NCI-H2196 treated with DMSO at 0.1 percent for 48 hours (cell line): Measurements from ENCODE around the gene ARSA.

Experiments used
- DNase-seq: peaks from one replicate; lab custom pipeline; 2025; ENCODE audit not compliant: unreplicated experiment; lab: John Stamatoyannopoulos, UW

Gene ARSA

DNA sequence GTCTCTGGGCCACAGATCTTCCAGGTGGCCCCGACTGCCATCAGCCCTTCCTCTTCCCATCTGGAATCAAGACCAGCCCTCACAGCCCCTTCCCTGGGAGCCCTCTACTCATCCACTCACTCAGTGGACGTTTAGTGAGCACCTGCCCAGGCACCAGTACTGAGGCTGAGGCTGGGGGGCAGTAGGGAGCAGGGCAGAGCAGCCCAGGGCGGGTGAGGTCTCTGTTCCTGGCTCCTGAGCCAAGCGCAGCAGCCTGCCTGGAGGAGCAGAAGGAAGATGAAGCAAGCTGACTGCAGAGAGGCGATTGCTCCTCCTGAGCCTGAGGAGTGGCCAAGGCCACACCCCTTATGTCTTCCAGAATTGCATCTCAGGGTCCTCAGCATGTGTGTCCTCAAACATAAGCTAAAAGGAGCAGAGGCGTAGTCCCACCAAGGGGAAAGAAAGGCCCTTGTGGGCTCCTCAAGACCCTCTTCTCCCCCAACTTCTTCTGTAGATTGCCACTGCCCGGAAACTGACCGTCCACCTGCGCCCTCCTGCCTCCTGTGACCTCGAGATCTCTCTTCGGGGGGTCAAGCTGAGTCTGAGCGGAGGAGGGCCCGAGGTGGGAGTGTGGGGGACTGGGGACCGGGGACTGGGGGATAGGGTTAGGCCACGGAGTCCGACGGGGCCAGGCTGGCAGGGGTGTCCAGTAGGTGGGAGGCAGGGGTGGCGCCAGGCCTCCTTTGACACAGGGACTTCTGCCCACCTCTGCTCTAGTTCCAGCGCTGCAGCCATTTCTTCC lies 21.6 kb downstream of the ARSA start:
- DNase-seq = no peak

DNA sequence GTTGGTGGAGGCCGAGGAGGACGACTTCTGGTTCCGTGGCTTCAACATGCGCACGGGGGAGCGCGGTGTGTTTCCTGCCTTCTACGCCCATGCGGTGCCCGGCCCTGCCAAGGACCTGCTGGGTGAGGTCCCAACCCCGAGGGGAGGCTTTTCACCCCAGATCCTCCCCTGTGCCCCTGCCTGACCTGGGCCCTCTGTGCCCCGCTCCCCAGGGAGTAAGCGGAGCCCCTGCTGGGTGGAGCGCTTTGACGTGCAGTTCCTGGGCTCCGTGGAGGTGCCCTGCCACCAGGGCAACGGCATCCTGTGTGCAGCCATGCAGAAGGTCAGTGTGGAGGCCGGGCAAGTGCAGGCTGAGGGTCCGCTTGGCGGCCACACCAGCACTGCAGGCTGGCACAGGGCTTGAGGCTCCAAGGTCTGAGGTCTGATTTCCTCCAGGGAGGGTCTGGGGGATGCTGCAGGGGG lies 22.3 kb downstream of the ARSA start:
- DNase-seq = no peak

GRCh38 chr22:50605002-50605612 lies 22.8 kb downstream of the ARSA start:
- DNase-seq = no peak

DNA sequence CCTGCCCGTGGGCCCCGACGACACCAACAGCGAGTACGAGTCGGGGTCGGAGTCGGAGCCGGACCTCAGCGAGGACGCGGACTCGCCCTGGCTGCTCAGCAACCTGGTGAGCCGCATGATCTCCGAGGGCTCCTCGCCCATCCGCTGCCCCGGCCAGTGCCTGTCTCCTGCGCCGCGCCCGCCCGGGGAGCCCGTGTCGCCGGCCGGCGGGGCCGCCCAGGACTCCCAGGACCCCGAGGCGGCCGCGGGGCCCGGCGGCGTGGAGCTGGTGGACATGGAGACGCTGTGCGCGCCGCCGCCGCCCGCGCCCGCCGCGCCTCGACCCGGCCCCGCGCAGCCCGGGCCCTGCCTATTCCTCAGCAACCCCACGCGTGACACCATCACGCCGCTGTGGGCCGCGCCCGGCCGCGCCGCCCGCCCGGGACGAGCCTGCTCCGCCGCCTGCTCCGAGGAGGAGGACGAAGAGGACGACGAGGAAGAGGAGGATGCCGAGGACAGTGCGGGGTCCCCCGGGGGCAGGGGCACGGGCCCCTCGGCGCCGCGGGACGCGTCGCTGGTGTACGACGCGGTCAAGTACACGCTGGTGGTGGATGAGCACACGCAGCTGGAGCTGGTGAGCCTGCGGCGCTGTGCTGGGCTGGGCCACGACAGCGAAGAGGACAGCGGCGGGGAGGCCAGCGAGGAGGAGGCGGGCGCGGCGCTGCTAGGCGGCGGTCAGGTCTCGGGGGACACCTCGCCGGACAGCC lies 23.5 kb downstream of the ARSA start:
- no peak for DNase-seq

GRCh38 chr22:50603511-50604255 lies 24.3 kb downstream of the ARSA start:
- DNase-seq = no peak

- no peak for DNase-seq
Observed at GRCh38 chr22:50602338-50602700, 25.6 kb downstream of the ARSA start.

- no peak for DNase-seq
Observed at GRCh38 chr22:50601669-50602337, 26.1 kb downstream of the ARSA start.

DNA sequence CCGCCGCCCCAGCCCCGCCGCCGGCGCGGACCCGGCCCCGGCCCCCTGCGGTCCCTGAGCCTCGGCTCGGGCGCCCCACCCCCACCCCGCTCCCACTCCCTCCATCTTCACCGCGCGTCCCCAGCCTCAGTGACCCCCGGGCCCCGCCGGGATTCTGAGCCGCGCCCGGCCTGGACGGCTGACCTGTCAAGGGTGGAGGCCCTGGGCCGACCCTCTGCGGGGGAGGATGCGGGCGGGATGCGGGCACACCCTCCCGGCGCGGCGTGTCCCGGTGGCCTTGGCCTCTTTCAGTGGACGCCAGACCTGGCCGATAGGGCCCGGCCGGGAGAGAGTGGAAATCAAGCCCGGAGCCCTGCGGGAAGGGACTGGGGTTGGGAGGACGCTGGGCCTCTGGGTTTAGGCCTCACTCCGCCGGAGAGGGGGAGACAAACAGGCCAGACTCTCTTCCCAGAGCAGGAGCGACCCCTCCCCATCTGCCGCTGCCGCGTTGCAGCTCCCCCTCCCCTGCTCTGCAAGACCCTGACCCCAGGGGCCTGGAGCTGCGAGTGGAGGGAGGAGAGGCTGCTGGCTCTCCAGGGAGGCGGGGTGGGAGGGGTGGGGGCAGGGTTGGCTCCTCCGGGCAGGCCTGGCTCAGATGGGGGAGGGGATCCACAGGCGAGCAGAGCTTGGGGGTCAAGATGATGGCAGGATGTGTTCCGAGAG lies 26.8 kb downstream of the ARSA start:
- DNase-seq = no peak

GRCh38 chr22:50600538-50600937 lies 27.4 kb downstream of the ARSA start, which contains the start of gene MAPK8IP2:
Gene MAPK8IP2 (plus strand): TSS chr22:50600793. CDS start chr22:50600819, 26 bp downstream.
- DNase-seq = no peak

GRCh38 chr22:50599816-50600455 lies 28.0 kb downstream of the ARSA start:
- DNase-seq = no peak

- no peak for DNase-seq
Observed at GRCh38 chr22:50597097-50597496, 30.9 kb downstream of the ARSA start.

- no peak for DNase-seq
Observed at GRCh38 chr22:50595189-50595588, 32.8 kb downstream of the ARSA start.

- DNase-seq = no peak
Observed at GRCh38 chr22:50587407-50587806, 40.5 kb downstream of the ARSA start.

GRCh38 chr22:50586416-50586815 lies 41.5 kb downstream of the ARSA start:
- no peak for DNase-seq

DNA sequence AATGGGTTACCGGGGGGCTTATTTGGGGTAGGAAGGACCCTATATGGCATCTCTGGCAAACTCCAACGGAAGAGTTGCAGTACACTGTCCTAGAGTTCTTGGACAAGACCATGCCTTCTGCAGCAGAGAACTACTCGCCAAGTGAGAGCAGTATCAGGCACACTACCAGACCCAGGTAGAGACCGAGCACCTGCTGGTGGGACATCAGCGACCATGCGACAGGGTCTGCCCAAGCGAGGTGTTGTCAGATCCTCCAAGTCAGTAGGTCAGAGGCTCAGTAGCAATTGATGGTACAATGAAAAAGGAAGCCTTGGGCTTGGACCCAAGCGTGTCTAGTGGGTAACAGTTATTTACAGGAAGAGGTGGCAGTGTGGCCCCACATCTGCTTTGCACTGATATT lies 42.2 kb downstream of the ARSA start:
- no peak for DNase-seq

GRCh38 chr22:50585238-50585637 lies 42.7 kb downstream of the ARSA start:
- no peak for DNase-seq

DNA sequence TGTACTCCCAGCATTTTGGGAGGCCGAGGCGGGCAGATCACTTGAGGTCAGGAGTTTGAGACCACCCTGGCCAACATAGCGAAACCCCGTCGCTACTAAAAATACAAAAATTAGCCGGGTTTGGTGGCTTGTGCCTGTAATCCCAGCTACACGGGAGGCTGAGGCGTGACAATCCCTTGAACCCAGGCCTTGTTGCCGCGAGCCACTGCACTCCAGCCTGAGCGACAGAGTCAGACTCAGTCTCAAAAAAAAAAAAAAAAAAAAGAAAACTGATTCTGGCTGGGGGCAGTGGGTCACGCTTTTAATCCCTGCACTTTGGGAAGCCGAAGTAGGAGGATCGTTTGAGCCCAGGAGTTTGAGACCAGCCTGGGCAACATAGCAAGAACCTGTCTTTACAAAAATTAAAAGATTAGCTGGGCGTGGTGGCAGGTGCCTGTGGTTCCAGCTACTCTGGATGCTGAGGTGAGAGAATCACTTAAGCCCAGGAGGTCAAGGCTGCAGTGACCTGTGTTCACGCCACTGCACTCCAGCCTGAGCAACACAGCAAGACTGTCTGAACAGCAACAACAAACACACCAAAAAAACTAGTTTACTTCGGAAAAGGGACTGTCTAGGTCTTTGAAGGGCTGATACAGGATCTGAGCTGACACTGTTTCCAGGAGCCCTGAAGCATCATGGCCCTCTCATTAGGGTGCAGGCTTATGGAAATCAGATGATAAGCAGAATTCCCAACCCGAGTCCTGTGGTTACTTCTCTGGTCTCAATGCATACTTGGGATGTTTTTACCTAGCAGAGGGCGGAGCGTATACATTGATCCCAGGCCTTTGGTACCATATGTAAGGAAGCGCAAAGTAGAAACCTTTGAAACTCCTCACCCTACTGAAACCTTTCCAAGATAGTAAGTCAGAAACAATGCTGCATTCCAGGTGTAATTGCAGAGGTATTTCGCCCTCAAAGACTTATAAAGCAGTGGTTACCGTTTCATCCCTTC lies 43.6 kb downstream of the ARSA start:
- DNase-seq = no peak

DNA sequence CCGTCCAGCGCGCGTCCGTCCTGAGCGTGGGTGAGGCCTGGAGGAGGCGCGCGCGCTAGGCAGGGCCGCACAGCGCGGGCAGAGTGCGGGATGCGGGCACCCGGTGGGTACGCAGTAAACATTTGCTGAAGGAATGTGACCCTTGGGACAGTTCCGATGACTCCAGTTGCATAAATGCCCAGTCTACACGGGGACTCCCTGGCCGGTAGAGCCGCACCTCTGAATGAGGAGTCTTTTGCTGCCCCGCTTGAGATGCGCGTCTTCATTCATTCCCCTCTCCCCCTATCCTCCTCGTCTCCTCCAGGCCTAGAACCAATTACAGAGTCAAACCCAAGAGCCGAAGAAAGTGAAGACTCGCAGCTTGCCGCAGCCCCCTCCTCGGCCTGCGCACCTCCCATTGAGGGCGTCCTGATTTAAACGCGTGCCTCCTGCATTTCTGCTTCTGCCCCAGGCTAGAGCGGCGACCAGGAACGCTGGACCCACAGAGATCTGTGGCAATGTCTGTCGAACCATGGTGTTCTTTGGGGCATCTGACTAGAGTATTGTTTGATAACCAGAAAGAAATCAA lies 44.6 kb downstream of the ARSA start:
- DNase-seq = no peak
